ENCODE data around the gene ARHGAP31. TPM values are rescaled to one million over a fixed set of nuclear protein-coding genes. Genes with fewer than 3 reads are reported as not detected.

ARHGAP31 gene
- total and polyA plus RNA-seq, 2 of the 8 experiments (the other 6 are each of a cell fraction or from before 2014, with no cell fraction given) = 1.1 to 7.6 TPM

GRCh38 chr3:119349354-119350041, 55.3 kb downstream of the ARHGAP31 start (continued):
- peak; percentile 59 for TF ChIP-seq CHD7 (IDR thresholded peaks at IDR 0.05; ENCODE audit: insufficient replicate concordance, low read length)
- TF ChIP-seq POLR2AphosphoS5 (IDR thresholded peaks at IDR 0.05; ENCODE audit: low read depth, low read length) = peak; percentile 60; the same call in 1 of the 2 replicates

Measured in H1 (cell line).